Neuronal stem cell (in vitro differentiated cells): ENCODE data around the gene FOXP1.

Experiments
- DNase-seq: peaks from one replicate; pipeline ENCODE4 v3.0.0-alpha.2; 2013; ENCODE audit warnings: low spot score
- H2AFZ ChIP-seq: one replicate; pipeline ENCODE4 v1.6.1; 2013; ENCODE audit warnings: mild to moderate bottlenecking, low read length, inconsistent platforms
- H2AK5ac ChIP-seq: 2 replicates; pipeline ENCODE4 v1.6.1; 2013; ENCODE audit warnings: low read depth, mild to moderate bottlenecking, inconsistent platforms, low read length, moderate library complexity, mixed read lengths
- H2BK120ac ChIP-seq: 2 replicates; pipeline ENCODE4 v1.6.1; 2013; ENCODE audit warnings: low read depth, mild to moderate bottlenecking, inconsistent platforms, low read length, moderate library complexity, mixed read lengths
- H2BK12ac ChIP-seq: one replicate; pipeline ENCODE4 v1.6.1; 2013; ENCODE audit warnings: low read length, inconsistent platforms
- H2BK15ac ChIP-seq: 2 replicates; pipeline ENCODE4 v1.6.1; 2013; ENCODE audit warnings: mild to moderate bottlenecking, low read length, inconsistent platforms, mixed read lengths
- H2BK5ac ChIP-seq: one replicate; pipeline ENCODE4 v1.6.1; 2013; ENCODE audit warnings: inconsistent platforms, mild to moderate bottlenecking, low read length, moderate library complexity
- H3K14ac ChIP-seq: one replicate; pipeline ENCODE4 v1.6.1; 2013; ENCODE audit warnings: low read length, inconsistent platforms
- H3K18ac ChIP-seq: 2 replicates; pipeline ENCODE4 v1.6.1; 2013; ENCODE audit warnings: low read length, inconsistent platforms
- H3K23ac ChIP-seq: 2 replicates; pipeline ENCODE4 v1.6.1; 2013; ENCODE audit warnings: low read depth, mild to moderate bottlenecking, mixed read lengths, low read length, inconsistent platforms; ENCODE audit not compliant: poor library complexity
- H3K27ac ChIP-seq: replicated peaks from 3 replicates; pipeline ENCODE4 v1.5.1; 2013; ENCODE audit warnings: low read length, inconsistent platforms
- H3K27me3 ChIP-seq, 3 experiments: 2 replicates each; pipeline ENCODE4 v1.6.1; 2013; ENCODE audit warnings: low read length in 3 of 3, mild to moderate bottlenecking in 2 of 3, inconsistent platforms in 1 of 3, low read depth in 1 of 3, mixed read lengths in 1 of 3, moderate library complexity in 1 of 3; ENCODE audit not compliant: control insufficient read depth in 3 of 3, insufficient read depth in 3 of 3
- H3K36me3 ChIP-seq, 2 donors: replicated peaks in 1 of 2; 2 replicates each; pipeline ENCODE4 v1.6.1; 2013; ENCODE audit warnings: low read length in 2 of 2; ENCODE audit not compliant: control insufficient read depth in 2 of 2, insufficient read depth in 2 of 2
- H3K4ac ChIP-seq: 2 replicates; pipeline ENCODE4 v1.6.1; 2013; ENCODE audit warnings: inconsistent platforms, mild to moderate bottlenecking, low read length, moderate library complexity
- H3K4me1 ChIP-seq, 2 donors: 1 replicate in 1 of 2; 2 replicates in 1 of 2; pipeline ENCODE4 v1.6.1; 2013; ENCODE audit warnings: low read length in 2 of 2, low read depth in 1 of 2; ENCODE audit not compliant: control insufficient read depth in 2 of 2, insufficient read depth in 1 of 2
- H3K4me2 ChIP-seq: one replicate; pipeline ENCODE4 v1.6.1; 2013; ENCODE audit warnings: mild to moderate bottlenecking, low read length, inconsistent platforms; ENCODE audit not compliant: insufficient read depth, poor library complexity, severe bottlenecking
- H3K4me3 ChIP-seq, 2 donors: 2 replicates each; pipeline ENCODE4 v1.5.1; 2013; ENCODE audit warnings: low read length in 2 of 2, mild to moderate bottlenecking in 2 of 2, inconsistent platforms in 1 of 2, moderate library complexity in 1 of 2
- H3K79me1 ChIP-seq: one replicate; pipeline ENCODE4 v1.6.1; 2013; ENCODE audit warnings: low read depth, mild to moderate bottlenecking, inconsistent platforms, low read length, moderate library complexity
- H3K9ac ChIP-seq: one replicate; pipeline ENCODE4 v1.6.1; 2013; ENCODE audit warnings: mild to moderate bottlenecking, low read depth, low read length, inconsistent platforms; ENCODE audit not compliant: poor library complexity
- H3K9me3 ChIP-seq, 2 donors: replicated peaks in 1 of 2; 2 replicates each; pipeline versions ENCODE3 to v1.6.1; 2013; ENCODE audit warnings: low read length in 2 of 2, mild to moderate bottlenecking in 2 of 2, inconsistent platforms in 1 of 2, low read depth in 1 of 2, mixed read lengths in 1 of 2, moderate library complexity in 1 of 2; ENCODE audit not compliant: control insufficient read depth in 2 of 2, insufficient read depth in 1 of 2
- H4K8ac ChIP-seq: one replicate; pipeline ENCODE4 v1.6.1; 2013; ENCODE audit warnings: low read depth, mild to moderate bottlenecking, inconsistent platforms, low read length, moderate library complexity
- H4K91ac ChIP-seq: one replicate; pipeline ENCODE4 v1.6.1; 2013; ENCODE audit warnings: low read length, low read depth, mild to moderate bottlenecking, inconsistent platforms; ENCODE audit not compliant: poor library complexity
- WGBS, 2 donors: extraction: QIAGEN DNeasy Blood & Tissue Kit; methylation state at CpG; one replicate each; pipeline ENCODE4 v1.1.7; 2013; ENCODE audit warnings: missing lambda C conversion rate in 2 of 2, mixed read lengths in 1 of 2; ENCODE audit not compliant: insufficient read length in 2 of 2, insufficient replicate concordance in 1 of 2; ENCODE audit errors: extremely low coverage in 2 of 2; 5-methylcytosine and 5-hydroxymethylcytosine counted together

The FOXP1 gene

DNA sequence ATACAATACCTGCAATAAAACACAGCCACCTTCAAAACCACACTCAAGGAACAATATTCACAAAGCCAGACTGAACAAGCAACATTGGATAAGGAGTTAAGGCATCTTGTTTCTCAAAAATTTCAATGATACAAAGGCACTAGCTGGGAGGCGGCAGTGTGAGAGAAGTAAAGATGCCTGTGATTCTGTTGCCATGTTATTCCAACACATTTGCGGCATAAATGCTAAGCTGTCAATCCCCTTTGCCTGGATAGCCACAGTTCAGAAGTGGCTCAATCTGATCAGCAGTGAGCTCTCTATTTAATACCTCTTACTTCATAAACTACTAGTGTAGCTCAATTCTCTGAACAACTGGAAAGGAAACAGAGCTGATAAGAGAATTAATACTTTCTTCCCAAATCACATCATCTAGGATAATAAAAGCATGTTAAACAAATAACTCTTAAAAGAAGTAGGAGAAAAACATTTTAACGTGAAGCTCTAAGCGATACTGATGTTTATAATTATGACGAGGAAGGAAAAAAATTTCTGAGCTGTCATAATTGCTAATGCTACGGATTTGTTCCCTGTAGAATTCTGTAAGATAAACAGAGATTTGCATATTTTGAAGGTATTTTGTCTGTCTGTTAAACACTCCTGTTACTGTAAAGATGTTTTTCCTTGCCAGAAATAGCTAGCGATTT, 358.4 kb downstream of the FOXP1 start:
- Histone ChIP-seq H2AFZ (no peak overlapping the region), H3K27me3 (no peaks in the 10 kb centered on the region), H2BK12ac (no peak overlapping the region), H3K27ac (no peak overlapping the region), H3K4me2 (no peak overlapping the region), H3K4me3 (no peak overlapping the region), H2AK5ac (no peak overlapping the region), H3K9ac (no peak overlapping the region), H3K36me3 (no peaks in the 10 kb centered on the region), H4K91ac (no peak overlapping the region), H3K4me1 (peaks cover 3 to 5% of the 10 kb centered on the region in 2 donors), H3K18ac (no peak overlapping the region), H3K23ac (no peak overlapping the region), H4K8ac (no peak overlapping the region), H3K9me3 (peaks cover 0 to 2% of the 10 kb centered on the region in 2 donors), H2BK5ac (no peak overlapping the region), H2BK15ac (no peak overlapping the region), H3K14ac (no peak overlapping the region), H3K79me1 (peaks cover 4% of the 10 kb centered on the region), H3K4ac (no peak overlapping the region), H2BK120ac (no peak overlapping the region)
- no CpG with 5 or more reads among the region's 7 CpGs for WGBS, 2 donors
- no peak for DNase-seq

- peaks cover 0 to 2% of the 10 kb centered on the region in 2 donors for H3K9me3 ChIP-seq
- no peak overlapping the region for H2BK120ac ChIP-seq
- DNase-seq: no peak
- H3K79me1 ChIP-seq: peaks cover 2% of the 10 kb centered on the region
- no peak overlapping the region for H4K8ac ChIP-seq
- H3K18ac ChIP-seq: no peak overlapping the region
- WGBS, 2 donors: no CpG with 5 or more reads among the region's 7 CpGs
- H2BK12ac ChIP-seq: no peak overlapping the region
- peak overlapping the region; percentile 40 for H3K9ac ChIP-seq
- H3K4ac ChIP-seq: no peak overlapping the region
- H3K4me2 ChIP-seq: no peak overlapping the region
- no peak overlapping the region for H3K4me3 ChIP-seq
- H2AFZ ChIP-seq: no peak overlapping the region
- no peak overlapping the region for H2BK15ac ChIP-seq
- no peak overlapping the region for H3K14ac ChIP-seq
- no peaks in the 10 kb centered on the region for H3K27me3 ChIP-seq
- no peak overlapping the region for H2AK5ac ChIP-seq
- H3K23ac ChIP-seq: no peak overlapping the region
- H4K91ac ChIP-seq: no peak overlapping the region
- H3K4me1 ChIP-seq: peaks cover 0 to 7% of the 10 kb centered on the region in 2 donors
- no peak overlapping the region for H2BK5ac ChIP-seq
- peaks cover 0 to 1% of the 10 kb centered on the region in 2 donors for H3K36me3 ChIP-seq
- H3K27ac ChIP-seq: no peak overlapping the region
Measured at GRCh38 chr3:71219744-71220638, 363.5 kb downstream of the FOXP1 start.

GRCh38 chr3:71218508-71218907, 365.0 kb downstream of the FOXP1 start:
- Histone ChIP-seq H2BK12ac (no peak overlapping the region), H4K8ac (no peak overlapping the region), H3K79me1 (peaks cover 2% of the 10 kb centered on the region), H3K4me1 (peaks cover 0 to 7% of the 10 kb centered on the region in 2 donors), H2AK5ac (no peak overlapping the region), H3K36me3 (peaks cover 0 to 1% of the 10 kb centered on the region in 2 donors), H2BK5ac (no peak overlapping the region), H3K4me3 (no peak overlapping the region), H2AFZ (no peak overlapping the region), H3K9ac (no peak overlapping the region), H3K4me2 (no peak overlapping the region), H3K4ac (no peak overlapping the region), H4K91ac (no peak overlapping the region), H2BK120ac (no peak overlapping the region), H3K9me3 (peaks cover 0 to 2% of the 10 kb centered on the region in 2 donors), H3K27ac (no peak overlapping the region), H3K27me3 (no peaks in the 10 kb centered on the region), H3K14ac (no peak overlapping the region), H3K23ac (no peak overlapping the region), H3K18ac (no peak overlapping the region), H2BK15ac (no peak overlapping the region)
- no peak for DNase-seq
- WGBS, 2 donors: no CpG with 5 or more reads among the region's 5 CpGs

DNA sequence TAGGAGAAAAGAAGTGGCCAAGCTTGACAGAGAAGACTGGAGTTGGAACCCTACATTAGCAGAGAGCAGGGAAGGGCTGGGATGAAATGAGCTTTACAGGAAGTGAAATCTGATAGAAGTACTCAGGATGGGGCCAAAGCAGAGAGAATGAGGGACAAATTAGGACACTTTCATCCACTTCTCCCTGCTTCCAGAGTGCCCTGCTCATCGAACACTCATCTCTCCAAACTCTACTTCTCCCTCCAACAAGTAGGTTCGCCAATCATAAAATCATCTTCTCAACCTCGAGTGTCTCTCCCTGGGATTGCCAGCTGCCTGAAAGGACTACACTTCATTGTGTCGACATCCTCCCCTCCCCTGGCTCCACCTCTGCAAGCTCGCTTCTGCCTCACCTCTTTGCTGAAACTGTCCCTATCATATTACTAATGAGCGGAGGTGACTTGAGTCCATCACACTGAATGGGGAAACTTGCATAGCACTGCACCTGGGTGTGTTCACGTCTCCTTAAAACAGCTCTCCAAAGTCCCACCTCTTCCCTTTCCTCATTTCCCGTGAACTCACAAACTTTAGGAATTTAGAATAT, 365.8 kb downstream of the FOXP1 start:
- H3K27ac ChIP-seq: no peak overlapping the region

More for the DNA sequence above, 365.8 kb downstream of the FOXP1 start:
- H2AFZ ChIP-seq: no peak overlapping the region
- no peak overlapping the region for H3K9ac ChIP-seq
- no peak overlapping the region for H2BK5ac ChIP-seq
- no peak overlapping the region for H3K4ac ChIP-seq
- H3K4me3 ChIP-seq: no peak overlapping the region
- H3K9me3 ChIP-seq: peaks cover 0 to 2% of the 10 kb centered on the region in 2 donors
- H2BK12ac ChIP-seq: no peak overlapping the region
- no peak overlapping the region for H2BK120ac ChIP-seq
- H2AK5ac ChIP-seq: no peak overlapping the region
- 100% methylated on average over 1 of the region's 8 CpGs; no CpG with 5 or more reads in 1 of the 2 donors for whole genome bisulfite sequencing, 2 donors
- DNase-seq: no peak
- H3K4me2 ChIP-seq: no peak overlapping the region
- H3K27me3 ChIP-seq: no peaks in the 10 kb centered on the region
- peaks cover 2% of the 10 kb centered on the region for H3K79me1 ChIP-seq
- peaks cover 0 to 7% of the 10 kb centered on the region in 2 donors for H3K4me1 ChIP-seq
- no peak overlapping the region for H3K23ac ChIP-seq
- H3K36me3 ChIP-seq: peaks cover 0 to 1% of the 10 kb centered on the region in 2 donors
- H3K18ac ChIP-seq: no peak overlapping the region
- no peak overlapping the region for H3K14ac ChIP-seq
- H2BK15ac ChIP-seq: no peak overlapping the region
- no peak overlapping the region for H4K91ac ChIP-seq
- H4K8ac ChIP-seq: no peak overlapping the region
